ENCODE measurements around the gene CHRM3. TPM values are rescaled to one million over a fixed set of nuclear protein-coding genes. Genes with fewer than 3 reads are reported as not detected.
"Not testable (repeated sequence)": the region's sequence is repeated elsewhere in the genome, so short reads cannot be mapped to it uniquely, and the experiment has no call there.

CHRM3 gene
- total RNA-seq, 1 experiment from 2014 or later: 1.2 TPM

- H3K79me2 ChIP-seq (ENCODE audit: low read length): no peaks in the 10 kb centered on the region
- peak overlapping the region; percentile 42 for H3K4me2 ChIP-seq (ENCODE audit: low read length)
- DNase-seq (peak; percentile 78), ATAC-seq (peak; percentile 97)
- no peaks in the 10 kb centered on the region for H3F3A ChIP-seq (ENCODE audit: low read length, unreplicated experiment)
- no peaks in the 10 kb centered on the region for H4K20me1 ChIP-seq (ENCODE audit: low read length)
- ChIA-PET POLR2A (ENCODE audit: unreplicated experiment) (interaction anchor here (0.6 kb wide), 1 partner anchor 73 kb away, joined by 5 read pairs; no protein-coding TSS in a partner anchor), CTCF (no interaction called here)
- H3K4me1 ChIP-seq (ENCODE audit: insufficient read depth, low read length): peaks cover 17% of the 10 kb centered on the region; the same call in 1 of the 2 replicates
- H3K9me2 ChIP-seq (replicated peaks; ENCODE audit: low read length): no peaks in the 10 kb centered on the region
- no peak for TF ChIP-seq CTCF (conservative IDR thresholded peaks at IDR 0.05; ENCODE audit: low read depth, low read length)
- TF ChIP-seq EZH2 (IDR thresholded peaks at IDR 0.05; ENCODE audit: low read length, unreplicated experiment): no peak
- no peak for TF ChIP-seq EZH2phosphoT487 (IDR thresholded peaks at IDR 0.05; ENCODE audit: borderline replicate concordance, low read length)
- H3K4me3 ChIP-seq (ENCODE audit: low read length): peak overlapping the region; percentile 14; the same call in 1 of the 2 replicates
- no peaks in the 10 kb centered on the region for H3K9me3 ChIP-seq (ENCODE audit: low read length)
- intact Hi-C loops (cut with micrococcal nuclease): loop anchor here (2.0 to 10.0 kb wide), 3 partner anchors 116 to 408 kb away; no protein-coding TSS in a partner anchor
- H2AFZ ChIP-seq (ENCODE audit: low read length): peak overlapping the region; percentile 13; the same call in 1 of the 2 replicates
- 0 out of 2 replicates have a peak overlapping the region, but pooled peaks have one; percentile 10 for H3K27ac ChIP-seq (ENCODE audit: low read length)
- no TSS peak for BruUV-seq (replicated peaks)
- no peak overlapping the region for H3K9ac ChIP-seq (ENCODE audit: low read length)
- no peaks in the 10 kb centered on the region for H3K36me3 ChIP-seq (ENCODE audit: low read depth, low read length)
- H3K27me3 ChIP-seq (ENCODE audit: low read length): no peaks in the 10 kb centered on the region
These were observed 17.8 kb upstream of the CHRM3 start for GRCh38 chr1:239368436-239369109.

- H3K4me3 ChIP-seq (ENCODE audit: low read length); H3K4me2 ChIP-seq (ENCODE audit: low read length); H3K9me2 ChIP-seq (replicated peaks; ENCODE audit: low read length); DNase-seq; POLR2A ChIA-PET (ENCODE audit: unreplicated experiment); H2AFZ ChIP-seq (ENCODE audit: low read length); H3K27me3 ChIP-seq (ENCODE audit: low read length); H3K27ac ChIP-seq (ENCODE audit: low read length); H3K36me3 ChIP-seq (ENCODE audit: low read depth, low read length); BruUV-seq (replicated peaks); H3K9ac ChIP-seq (ENCODE audit: low read length); H3F3A ChIP-seq (ENCODE audit: low read length, unreplicated experiment); H4K20me1 ChIP-seq (ENCODE audit: low read length); CTCF ChIA-PET; H3K79me2 ChIP-seq (ENCODE audit: low read length); H3K9me3 ChIP-seq (ENCODE audit: low read length); ATAC-seq; intact Hi-C loops (cut with micrococcal nuclease): not testable (repeated sequence)
- H3K4me1 ChIP-seq (ENCODE audit: insufficient read depth, low read length): peaks cover 17% of the 10 kb centered on the region; the same call in 1 of the 2 replicates
These were observed 15.5 kb upstream of the CHRM3 start for GRCh38 chr1:239370869-239371268.

GRCh38 chr1:239382666-239383065, 3.7 kb upstream of the CHRM3 start:
- intact Hi-C loops (cut with micrococcal nuclease): loop anchor here (10.0 kb wide), 2 partner anchors 218 to 728 kb away; no protein-coding TSS in a partner anchor
- DNase-seq (no peak), ATAC-seq (no peak)
- Histone ChIP-seq H3K9me2 (replicated peaks; ENCODE audit: low read length) (no peaks in the 10 kb centered on the region), H3K4me2 (ENCODE audit: low read length) (no peak overlapping the region), H3K9me3 (ENCODE audit: low read length) (no peaks in the 10 kb centered on the region), H3K4me1 (ENCODE audit: insufficient read depth, low read length) (peaks cover 8% of the 10 kb centered on the region; the same call in 1 of the 2 replicates), H3F3A (ENCODE audit: low read length, unreplicated experiment) (no peaks in the 10 kb centered on the region), H3K27ac (ENCODE audit: low read length) (no peak overlapping the region), H3K79me2 (ENCODE audit: low read length) (no peaks in the 10 kb centered on the region), H2AFZ (ENCODE audit: low read length) (no peak overlapping the region), H4K20me1 (ENCODE audit: low read length) (no peaks in the 10 kb centered on the region), H3K27me3 (ENCODE audit: low read length) (peaks cover 17% of the 10 kb centered on the region), H3K9ac (ENCODE audit: low read length) (no peak overlapping the region), H3K4me3 (ENCODE audit: low read length) (no peak overlapping the region), H3K36me3 (ENCODE audit: low read depth, low read length) (no peaks in the 10 kb centered on the region)
- POLR2A ChIA-PET (ENCODE audit: unreplicated experiment): no interaction called here
- no TSS peak for BruUV-seq (replicated peaks)
- no peak for TF ChIP-seq EZH2phosphoT487 (IDR thresholded peaks at IDR 0.05; ENCODE audit: borderline replicate concordance, low read length)
- no peak for TF ChIP-seq CTCF (conservative IDR thresholded peaks at IDR 0.05; ENCODE audit: low read depth, low read length)
- no peak for TF ChIP-seq EZH2 (IDR thresholded peaks at IDR 0.05; ENCODE audit: low read length, unreplicated experiment)
- CTCF ChIA-PET: interaction anchor here (0.6 kb wide), 1 partner anchor 9 kb away, joined by 3 read pairs; no protein-coding TSS in a partner anchor

Measured in PC-3 (cell line).